ENCODE results near the gene AP1B1. TPM values are rescaled to one million over a fixed set of nuclear protein-coding genes. Genes with fewer than 3 reads are reported as not detected.
"Not testable (repeated sequence)": the region's sequence is repeated elsewhere in the genome, so short reads cannot be mapped to it uniquely, and the experiment has no call there.

The AP1B1 gene
- total RNA-seq, 2 experiments from 2014 or later, result 61.2 to 63.7 TPM

DNA sequence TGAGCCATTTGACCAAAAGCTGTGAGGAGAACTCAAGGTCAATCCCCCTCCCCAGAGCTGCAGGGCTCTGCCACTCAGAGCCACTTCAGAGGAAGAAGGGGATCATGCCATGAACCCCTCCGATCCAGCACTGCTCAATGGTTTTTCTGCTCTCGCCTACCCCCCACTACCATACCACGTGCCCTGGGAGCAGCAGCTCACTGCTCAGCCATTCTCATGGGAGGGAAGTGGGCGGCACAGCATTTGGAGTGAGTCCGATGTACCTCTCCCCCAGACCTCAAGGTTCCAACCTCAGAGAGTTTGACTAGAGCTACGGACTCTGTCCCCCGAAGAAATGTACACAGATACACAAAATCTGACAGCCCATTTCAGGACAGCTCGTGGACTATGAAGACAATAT is 34.5 kb downstream of the AP1B1 start:
- H3K36me3 Mint-ChIP-seq, result peaks cover 14% of the 10 kb centered on the region
- H3K4me1 Mint-ChIP-seq, result no peaks in the 10 kb centered on the region
- H3K27ac Mint-ChIP-seq, result no peak overlapping the region
- ATAC-seq (ENCODE audit: low read depth), result no peak
- DNase-seq, result no peak
- H3K9me3 Mint-ChIP-seq, result no peaks in the 10 kb centered on the region
- no peaks in the 10 kb centered on the region for H3K27me3 Mint-ChIP-seq
- H3K4me3 Mint-ChIP-seq, result no peak overlapping the region
- POLR2A ChIA-PET, result no interaction called here

DNA sequence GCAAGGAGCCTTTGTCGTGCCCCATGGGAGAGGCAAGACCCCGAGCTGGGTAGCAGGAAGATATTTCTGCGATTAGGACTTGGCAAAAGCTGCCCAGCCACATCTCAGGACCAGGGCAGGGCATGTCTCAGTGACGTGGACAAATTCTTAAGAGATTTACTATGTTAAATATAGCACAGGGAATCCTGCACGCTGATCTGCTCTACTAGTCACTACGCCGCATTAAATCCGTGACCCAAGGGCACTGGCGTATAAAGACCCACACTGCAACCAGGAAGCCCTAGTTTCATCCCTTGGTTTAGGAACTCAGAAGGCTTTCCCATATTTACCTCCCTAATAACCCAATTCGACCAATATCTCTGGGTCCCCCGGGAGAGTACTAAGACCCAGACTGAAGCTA is 35.1 kb downstream of the AP1B1 start:
- no peaks in the 10 kb centered on the region for H3K27me3 Mint-ChIP-seq
- no peaks in the 10 kb centered on the region for H3K9me3 Mint-ChIP-seq
- DNase-seq (no peak), ATAC-seq (ENCODE audit: low read depth) (no peak)
- H3K4me3 Mint-ChIP-seq, result no peak overlapping the region
- peaks cover 17% of the 10 kb centered on the region for H3K36me3 Mint-ChIP-seq
- no peaks in the 10 kb centered on the region for H3K4me1 Mint-ChIP-seq
- POLR2A ChIA-PET, result no interaction called here
- H3K27ac Mint-ChIP-seq, result no peak overlapping the region

DNA sequence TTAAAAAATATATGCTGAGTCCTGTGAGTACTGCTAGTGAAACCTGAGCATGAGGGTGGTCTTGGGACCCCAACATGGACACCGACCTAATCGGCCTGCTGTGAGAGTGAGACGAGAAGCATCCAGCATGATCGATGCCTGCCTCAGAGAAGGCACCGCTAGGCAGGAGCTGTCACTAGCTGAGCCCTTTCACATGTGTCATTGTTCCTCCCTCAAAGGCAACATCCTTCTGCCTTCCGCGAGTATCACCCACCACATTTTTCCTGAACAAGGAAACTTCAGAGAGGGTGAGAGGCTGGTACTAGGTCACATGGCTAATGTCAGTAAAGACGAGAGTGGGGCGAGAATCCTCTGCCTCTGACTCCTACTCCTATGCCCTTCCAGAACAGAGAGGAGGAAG is 35.6 kb downstream of the AP1B1 start:
- ATAC-seq (ENCODE audit: low read depth) (no peak), DNase-seq (no peak)
- Mint-ChIP-seq H3K4me1 (no peaks in the 10 kb centered on the region), H3K27ac (no peak overlapping the region), H3K27me3 (no peaks in the 10 kb centered on the region), H3K4me3 (no peak overlapping the region), H3K9me3 (no peaks in the 10 kb centered on the region), H3K36me3 (peaks cover 19% of the 10 kb centered on the region)
- POLR2A ChIA-PET, result no interaction called here

DNA sequence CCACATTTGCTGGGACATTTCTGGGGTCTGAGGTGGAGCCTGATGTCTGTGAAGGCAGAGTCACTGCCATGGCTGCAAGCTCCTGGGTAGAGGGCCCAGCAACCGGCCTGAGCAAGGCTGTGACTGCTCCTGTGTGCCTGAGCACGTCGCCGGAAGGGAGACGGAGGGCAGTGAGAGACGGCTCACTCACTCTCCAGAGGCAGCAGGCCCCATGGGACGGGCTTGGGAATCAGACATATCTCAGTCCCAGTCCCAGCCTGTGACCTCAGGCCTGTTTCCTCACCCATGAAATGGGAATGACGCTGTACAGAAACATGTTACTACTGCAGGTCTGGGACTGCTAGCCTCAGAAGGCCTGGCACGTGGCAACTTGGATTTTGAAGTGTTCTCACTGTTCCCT is 36.5 kb downstream of the AP1B1 start:
- ATAC-seq (ENCODE audit: low read depth) (no peak), DNase-seq (no peak)
- Mint-ChIP-seq H3K27me3 (no peaks in the 10 kb centered on the region), H3K4me1 (no peaks in the 10 kb centered on the region), H3K9me3 (no peaks in the 10 kb centered on the region), H3K36me3 (peaks cover 19% of the 10 kb centered on the region), H3K4me3 (no peak overlapping the region), H3K27ac (no peak overlapping the region)
- POLR2A ChIA-PET, result no interaction called here

DNA sequence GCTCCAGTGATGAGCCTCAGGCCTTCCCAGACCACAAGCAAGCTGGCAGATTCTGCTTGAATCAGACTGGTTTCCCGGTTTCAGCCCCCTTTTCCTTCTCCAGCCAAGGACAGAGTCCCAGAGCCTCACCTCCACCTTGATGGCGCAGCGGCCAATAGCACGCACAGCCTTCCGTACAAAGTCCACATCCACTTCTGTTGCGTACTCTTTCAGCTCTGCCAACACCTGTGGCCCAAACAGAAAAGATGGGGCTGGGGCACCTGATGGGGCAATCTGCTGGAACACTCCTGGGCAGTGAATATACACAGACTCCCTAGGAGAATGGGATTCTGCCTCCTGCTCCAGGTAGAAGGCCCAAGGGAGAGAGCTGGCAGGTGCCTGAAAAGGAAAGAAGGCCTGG is 37.3 kb downstream of the AP1B1 start:
- ATAC-seq (ENCODE audit: low read depth), result no peak
- no peaks in the 10 kb centered on the region for H3K9me3 Mint-ChIP-seq
- H3K4me1 Mint-ChIP-seq, result peaks cover 1% of the 10 kb centered on the region
- no peak overlapping the region for H3K4me3 Mint-ChIP-seq
- no peak overlapping the region for H3K27ac Mint-ChIP-seq
- no peak for DNase-seq
- no peaks in the 10 kb centered on the region for H3K27me3 Mint-ChIP-seq
- POLR2A ChIA-PET, result interaction anchor here (0.5 kb wide), 1 partner anchor 549 kb away, joined by 3 read pairs; no protein-coding TSS in a partner anchor
- peaks cover 19% of the 10 kb centered on the region for H3K36me3 Mint-ChIP-seq

DNA sequence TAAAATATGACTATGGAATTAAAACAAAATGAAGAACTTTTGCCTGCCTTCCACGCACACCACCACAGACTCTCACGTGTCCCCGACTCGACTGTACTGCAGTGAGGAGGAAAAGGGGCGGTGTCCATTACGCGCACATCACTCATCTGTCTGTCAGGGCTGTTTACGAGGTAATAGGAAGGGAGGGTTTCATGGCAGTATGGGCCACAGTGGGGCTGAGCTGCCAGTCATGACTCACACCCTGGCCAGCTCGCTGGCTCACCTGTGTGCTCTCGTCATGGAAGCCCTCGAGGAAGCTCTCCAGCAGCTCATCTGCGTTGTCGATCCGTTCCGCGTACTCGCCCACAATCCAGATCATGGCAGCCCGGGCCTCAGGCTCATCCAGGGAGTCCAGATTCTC is 39.4 kb downstream of the AP1B1 start:
- ATAC-seq (ENCODE audit: low read depth) (no peak), DNase-seq (no peak)
- Mint-ChIP-seq H3K4me3 (no peak overlapping the region), H3K4me1 (peaks cover 1% of the 10 kb centered on the region), H3K27ac (no peak overlapping the region), H3K36me3 (peaks cover 18% of the 10 kb centered on the region), H3K27me3 (no peaks in the 10 kb centered on the region), H3K9me3 (no peaks in the 10 kb centered on the region)
- POLR2A ChIA-PET, result no interaction called here

DNA sequence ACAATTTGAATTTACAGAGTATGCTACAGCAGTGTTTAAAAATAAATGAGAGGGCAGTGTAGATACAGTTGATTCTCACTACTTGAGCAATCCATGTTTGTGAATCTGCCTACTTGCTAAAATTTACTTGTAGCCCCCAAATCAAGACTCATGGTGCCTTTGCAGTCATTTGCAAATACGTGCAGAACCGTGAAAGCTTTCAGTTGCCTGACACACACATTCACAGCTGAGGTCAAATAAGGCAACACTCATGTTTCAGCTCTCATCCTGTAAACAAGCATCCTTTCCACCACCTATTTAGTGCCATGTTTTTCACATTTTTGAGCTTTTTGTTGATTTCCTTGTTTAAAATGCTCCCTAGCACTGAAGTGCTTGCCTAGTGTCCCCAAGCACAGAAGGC is 40.3 kb downstream of the AP1B1 start:
- H3K36me3 Mint-ChIP-seq, result peaks cover 17% of the 10 kb centered on the region
- no peak overlapping the region for H3K4me3 Mint-ChIP-seq
- no peak for DNase-seq
- ATAC-seq (ENCODE audit: low read depth), result no peak
- POLR2A ChIA-PET, result no interaction called here
- H3K9me3 Mint-ChIP-seq, result no peaks in the 10 kb centered on the region
- no peak overlapping the region for H3K27ac Mint-ChIP-seq
- H3K4me1 Mint-ChIP-seq, result peaks cover 1% of the 10 kb centered on the region
- H3K27me3 Mint-ChIP-seq, result no peaks in the 10 kb centered on the region

DNA sequence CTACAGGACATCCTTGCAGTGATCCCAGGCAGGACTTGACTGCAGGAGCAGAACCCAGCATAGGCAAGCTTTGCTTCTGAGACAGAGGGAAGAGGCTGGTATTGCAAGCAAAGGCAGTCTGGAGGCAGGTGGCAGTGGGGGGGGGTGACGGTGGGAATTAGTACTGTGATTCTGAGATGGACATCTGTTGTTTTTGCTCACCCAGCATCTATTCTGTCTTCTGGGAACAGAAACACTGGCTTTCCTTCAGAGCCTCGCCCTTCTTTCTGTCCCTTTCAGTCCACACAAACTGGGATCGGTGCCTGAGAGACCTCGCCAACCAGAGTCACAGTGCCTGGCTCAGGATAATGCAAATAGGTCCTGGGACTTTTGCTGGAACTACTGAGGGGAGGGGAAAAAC is 41.7 kb downstream of the AP1B1 start:
- Mint-ChIP-seq H3K27me3 (no peaks in the 10 kb centered on the region), H3K4me1 (peaks cover 1% of the 10 kb centered on the region), H3K27ac (no peak overlapping the region), H3K36me3 (peaks cover 15% of the 10 kb centered on the region), H3K9me3 (no peaks in the 10 kb centered on the region), H3K4me3 (no peak overlapping the region)
- POLR2A ChIA-PET, result no interaction called here
- DNase-seq (no peak), ATAC-seq (ENCODE audit: low read depth) (no peak)

DNA sequence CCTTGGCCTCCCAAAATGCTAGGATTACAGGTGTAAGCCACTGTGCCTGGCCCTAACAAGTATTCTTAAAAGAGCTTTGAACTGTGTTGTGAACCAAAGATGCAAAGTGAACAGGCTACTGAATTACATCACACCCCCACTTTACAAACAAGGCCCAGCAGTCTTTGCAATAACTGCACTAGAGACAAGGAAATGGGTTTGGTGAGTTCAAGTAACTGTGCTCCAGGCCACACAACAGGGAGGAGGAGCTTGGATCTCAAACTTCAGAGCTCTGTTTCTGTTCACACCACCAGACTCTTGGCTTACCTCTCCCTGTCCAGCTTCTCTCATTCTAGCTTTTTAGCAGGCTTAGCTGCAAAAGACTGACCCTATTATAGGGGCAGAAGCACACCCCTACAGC is 42.4 kb downstream of the AP1B1 start:
- H3K27me3 Mint-ChIP-seq, result no peaks in the 10 kb centered on the region
- H3K4me1 Mint-ChIP-seq, result peaks cover 1% of the 10 kb centered on the region
- H3K27ac Mint-ChIP-seq, result no peak overlapping the region
- POLR2A ChIA-PET, result no interaction called here
- ATAC-seq (ENCODE audit: low read depth), result no peak
- DNase-seq, result no peak
- H3K9me3 Mint-ChIP-seq, result no peaks in the 10 kb centered on the region
- no peak overlapping the region for H3K4me3 Mint-ChIP-seq
- H3K36me3 Mint-ChIP-seq, result peaks cover 13% of the 10 kb centered on the region

DNA sequence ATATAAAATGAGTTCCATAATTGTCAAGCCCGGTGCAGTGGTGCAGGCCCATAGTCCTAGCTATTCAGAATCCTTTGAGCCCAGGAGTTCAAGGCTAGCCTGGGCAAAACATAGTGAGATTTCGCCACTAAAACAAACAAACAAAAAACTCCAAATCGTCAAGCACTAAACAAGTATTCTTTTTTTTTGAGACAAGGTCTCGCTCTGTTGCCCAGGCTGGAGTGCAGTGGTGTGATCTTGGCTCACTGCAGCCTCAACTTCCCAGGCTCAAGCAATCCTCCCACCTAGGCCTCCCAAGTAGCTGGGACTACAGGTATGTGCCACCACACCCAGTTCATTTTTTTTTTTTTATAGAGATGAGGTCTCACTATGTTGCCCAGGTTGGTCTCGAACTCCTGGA is 43.5 kb downstream of the AP1B1 start:
- H3K36me3 Mint-ChIP-seq, result peaks cover 13% of the 10 kb centered on the region

DNA sequence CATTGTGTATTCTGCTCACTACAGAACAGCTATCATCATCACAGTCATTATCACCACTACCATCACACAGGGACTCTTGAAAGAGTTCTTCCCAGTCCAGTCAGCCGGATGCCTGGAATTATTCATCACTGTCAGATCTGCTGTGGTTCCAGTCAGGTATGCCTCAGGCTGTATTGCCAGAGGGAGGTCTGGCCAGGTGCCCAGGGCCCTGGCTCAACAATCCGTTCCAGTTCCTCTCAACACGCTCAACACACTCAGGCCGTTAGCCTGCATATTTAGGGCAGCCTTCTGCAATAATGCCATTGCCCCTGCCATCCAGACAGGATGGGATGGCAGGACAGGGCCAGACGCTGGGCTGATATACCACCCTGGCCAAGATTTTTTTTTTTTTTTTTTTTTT is 44.2 kb downstream of the AP1B1 start:
- Mint-ChIP-seq H3K4me3 (no peak overlapping the region), H3K9me3 (no peaks in the 10 kb centered on the region), H3K27ac (no peak overlapping the region), H3K36me3 (peaks cover 12% of the 10 kb centered on the region), H3K27me3 (no peaks in the 10 kb centered on the region), H3K4me1 (peaks cover 1% of the 10 kb centered on the region)
- no peak for DNase-seq
- POLR2A ChIA-PET, result no interaction called here
- no peak for ATAC-seq (ENCODE audit: low read depth)

More for the DNA sequence above, 43.5 kb downstream of the AP1B1 start:
- H3K9me3 Mint-ChIP-seq; DNase-seq; H3K4me1 Mint-ChIP-seq; POLR2A ChIA-PET; ATAC-seq (ENCODE audit: low read depth); H3K4me3 Mint-ChIP-seq; H3K27me3 Mint-ChIP-seq; H3K27ac Mint-ChIP-seq: not testable (repeated sequence)

DNA sequence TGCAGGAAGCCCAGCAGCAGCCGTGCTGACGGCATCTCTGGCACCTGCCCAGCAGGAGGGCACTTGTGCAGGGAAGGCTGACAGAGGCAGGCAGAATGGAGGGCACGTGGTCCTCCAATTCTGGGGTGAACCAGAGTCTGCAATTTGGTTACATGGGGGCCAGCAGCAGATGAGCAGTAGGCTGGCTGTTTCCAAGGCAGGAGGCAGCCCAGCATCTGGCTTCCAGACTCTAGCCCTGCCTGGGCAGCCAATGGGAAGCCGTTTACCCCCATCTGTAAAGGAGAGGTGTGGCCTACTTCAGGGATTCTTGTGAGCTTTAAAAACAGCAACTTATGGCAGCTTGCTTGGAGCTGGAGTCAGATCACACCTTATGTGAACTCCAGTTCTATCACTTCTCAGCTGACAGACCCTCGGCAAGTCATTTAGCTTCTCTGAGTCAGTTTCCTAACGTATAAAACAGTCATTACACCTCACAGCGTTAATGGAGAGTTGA is 45.0 kb downstream of the AP1B1 start:
- no peaks in the 10 kb centered on the region for H3K27me3 Mint-ChIP-seq

DNA sequence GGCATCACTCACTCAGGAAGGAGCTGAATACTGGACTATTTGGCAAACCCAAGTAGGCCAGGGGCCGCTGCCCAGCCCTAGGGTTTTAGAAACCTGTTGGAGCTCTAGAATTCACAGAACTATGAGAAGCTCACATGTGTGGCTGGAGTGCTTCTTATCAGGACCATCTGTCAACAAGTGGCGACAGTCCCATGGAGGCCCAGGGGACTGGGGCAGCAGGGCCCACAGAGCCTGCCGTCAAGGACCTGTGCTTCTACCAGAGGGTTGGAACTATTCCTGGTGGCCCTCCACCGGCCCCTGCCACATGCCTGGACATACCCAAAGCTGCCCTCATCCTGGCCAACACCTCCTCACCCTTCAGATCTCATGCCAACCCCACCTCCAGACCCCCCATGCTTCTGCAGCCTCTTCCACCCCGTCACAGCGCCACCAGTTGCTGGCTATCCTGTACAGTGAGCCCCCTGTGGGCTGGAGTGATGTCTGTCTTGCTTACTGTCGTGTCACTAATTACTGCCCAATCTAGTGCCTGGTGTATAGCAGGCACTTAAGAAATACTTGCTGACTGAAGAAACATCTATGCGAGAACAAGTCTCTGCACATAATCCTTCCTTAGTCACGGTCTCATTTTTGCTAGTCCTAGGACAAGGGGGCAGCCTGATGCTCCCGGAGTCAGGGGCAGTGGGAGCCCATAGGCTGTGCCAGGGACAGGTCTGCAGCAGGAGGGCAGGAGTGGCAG is 45.6 kb downstream of the AP1B1 start:
- Mint-ChIP-seq H3K27ac (peak overlapping the region; percentile 54), H3K4me3 (no peak overlapping the region), H3K4me1 (peaks cover 1% of the 10 kb centered on the region), H3K9me3 (no peaks in the 10 kb centered on the region), H3K36me3 (peaks cover 9% of the 10 kb centered on the region), H3K27me3 (no peaks in the 10 kb centered on the region)
- POLR2A ChIA-PET, result no interaction called here
- no peak for DNase-seq
- ATAC-seq (ENCODE audit: low read depth), result no peak

More for the DNA sequence above, 45.0 kb downstream of the AP1B1 start:
- Mint-ChIP-seq H3K4me1 (peaks cover 1% of the 10 kb centered on the region), H3K9me3 (no peaks in the 10 kb centered on the region), H3K36me3 (peaks cover 9% of the 10 kb centered on the region), H3K27ac (no peak overlapping the region), H3K4me3 (no peak overlapping the region)
- no peak for ATAC-seq (ENCODE audit: low read depth)
- DNase-seq, result no peak
- POLR2A ChIA-PET, result no interaction called here

DNA sequence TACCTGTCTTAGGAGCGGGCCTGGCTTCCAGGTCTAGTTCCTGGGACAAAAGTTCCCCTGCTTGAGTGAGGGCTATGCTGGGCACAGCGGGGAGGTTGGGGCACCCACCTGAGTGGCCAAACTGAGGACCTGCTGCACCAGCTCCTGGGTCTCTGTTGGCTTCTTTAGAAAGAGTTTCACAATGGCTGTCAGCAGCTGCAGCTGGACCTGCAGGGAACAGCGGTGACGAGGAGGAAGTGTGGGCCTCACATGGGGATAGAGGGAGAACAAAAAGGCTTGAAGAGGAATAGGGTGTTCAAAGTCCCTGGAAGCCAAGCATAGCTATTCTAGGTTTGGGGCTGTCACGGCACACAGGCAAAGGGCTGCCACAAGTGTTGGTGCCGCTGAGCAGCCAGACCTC is 46.2 kb downstream of the AP1B1 start:
- Mint-ChIP-seq H3K27me3 (no peaks in the 10 kb centered on the region), H3K4me3 (no peak overlapping the region), H3K9me3 (no peaks in the 10 kb centered on the region), H3K4me1 (peaks cover 1% of the 10 kb centered on the region), H3K36me3 (peaks cover 9% of the 10 kb centered on the region), H3K27ac (no peak overlapping the region)
- ATAC-seq (ENCODE audit: low read depth), result no peak
- POLR2A ChIA-PET, result no interaction called here
- DNase-seq, result no peak

DNA sequence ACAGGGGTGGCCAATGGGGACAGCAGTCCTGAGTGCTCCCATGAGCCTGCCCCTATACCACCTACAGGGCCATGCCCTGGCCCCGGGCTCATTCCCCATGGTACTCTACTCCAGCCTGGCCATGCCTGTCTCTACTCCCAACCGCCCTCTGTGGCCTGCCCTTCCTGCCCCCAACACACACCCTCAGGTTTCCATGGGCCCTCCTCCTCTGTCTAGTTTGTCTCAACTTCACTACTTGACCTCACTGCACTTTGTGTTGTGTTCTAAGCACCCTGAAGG is 46.6 kb downstream of the AP1B1 start:
- Mint-ChIP-seq H3K4me3 (no peak overlapping the region), H3K27ac (no peak overlapping the region), H3K9me3 (no peaks in the 10 kb centered on the region), H3K36me3 (peaks cover 9% of the 10 kb centered on the region), H3K4me1 (peaks cover 1% of the 10 kb centered on the region), H3K27me3 (no peaks in the 10 kb centered on the region)
- DNase-seq (no peak), ATAC-seq (ENCODE audit: low read depth) (no peak)
- POLR2A ChIA-PET, result no interaction called here
